ENCODE data around the gene CGB5. TPM values are rescaled to one million over a fixed set of nuclear protein-coding genes. Genes with fewer than 3 reads are reported as not detected.
"Not testable (repeated sequence)": the region's sequence is repeated elsewhere in the genome, so short reads cannot be mapped to it uniquely, and the experiment has no call there.

Gene CGB5
- total RNA-seq, 1 experiment from 2014 or later = 0.16 TPM

DNA sequence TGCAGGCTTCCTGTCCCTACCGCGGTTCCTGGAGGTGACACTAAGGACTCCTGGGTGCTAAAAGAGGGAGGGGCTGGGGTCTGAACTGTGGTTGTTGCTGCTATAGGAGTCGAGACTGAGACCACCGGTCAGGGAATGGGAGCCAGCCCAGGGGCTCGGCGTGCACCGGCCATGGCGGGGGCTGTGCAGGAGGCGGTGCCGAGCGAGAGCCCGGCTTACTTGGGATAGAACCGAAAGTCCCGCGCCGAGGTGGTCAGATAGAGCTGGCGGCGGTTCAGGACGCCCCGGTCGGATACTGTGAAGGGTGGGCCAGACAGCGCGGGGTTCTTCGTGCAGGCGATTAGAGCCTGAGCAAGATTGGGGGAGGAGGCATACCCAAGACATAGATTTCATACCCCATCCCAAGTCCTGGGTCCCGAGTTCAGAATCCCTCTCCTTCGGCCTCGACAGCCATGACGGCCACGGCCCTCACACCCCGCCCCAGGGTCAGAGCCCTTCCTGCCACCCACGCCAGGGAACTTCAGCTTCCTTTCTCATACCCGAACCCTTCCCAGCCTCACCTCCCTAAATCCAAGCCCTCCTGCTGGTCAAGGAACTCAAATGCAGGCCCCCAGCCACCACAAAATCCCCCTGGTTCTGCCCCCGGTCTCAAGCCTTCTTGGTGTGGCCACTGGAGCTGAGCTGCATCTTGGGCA is 13.4 kb downstream of the CGB5 start:
- DNase-seq (ENCODE audit: low read depth) = not testable (repeated sequence)

GRCh38 chr19:49057636-49058234 is 14.1 kb downstream of the CGB5 start, which contains the start of gene CGB7:
Gene CGB7 (minus strand): TSS chr19:49057749. CDS start chr19:49055375, 2,374 bp downstream.
- peak; percentile 60 for DNase-seq (ENCODE audit: low read depth)

GRCh38 chr19:49058562-49058961 is 14.9 kb downstream of the CGB5 start:
- no peak for DNase-seq (ENCODE audit: low read depth)

DNA sequence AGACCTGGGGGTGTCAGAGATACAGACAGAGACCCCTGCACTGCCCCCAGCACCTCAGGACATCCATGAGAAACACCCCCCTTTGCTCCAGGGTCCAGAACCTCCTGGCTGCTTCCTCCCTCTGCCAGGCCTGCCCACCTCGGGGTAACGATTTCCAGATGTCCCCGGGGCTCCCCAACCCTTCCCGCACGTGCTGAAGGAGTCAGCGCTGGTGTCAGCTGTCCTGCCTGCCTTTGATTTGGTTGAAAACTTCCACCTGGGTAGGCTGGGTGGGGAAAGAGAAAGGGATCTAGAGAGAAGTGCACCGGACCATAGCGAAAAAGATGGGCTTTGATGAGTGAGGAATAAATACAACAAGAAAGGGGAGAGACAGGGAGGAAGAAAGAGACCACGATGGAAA is 15.4 kb downstream of the CGB5 start:
- no peak for DNase-seq (ENCODE audit: low read depth)

- DNase-seq (ENCODE audit: low read depth) = no peak
Observed at GRCh38 chr19:49061000-49061399, 17.4 kb downstream of the CGB5 start.

DNA sequence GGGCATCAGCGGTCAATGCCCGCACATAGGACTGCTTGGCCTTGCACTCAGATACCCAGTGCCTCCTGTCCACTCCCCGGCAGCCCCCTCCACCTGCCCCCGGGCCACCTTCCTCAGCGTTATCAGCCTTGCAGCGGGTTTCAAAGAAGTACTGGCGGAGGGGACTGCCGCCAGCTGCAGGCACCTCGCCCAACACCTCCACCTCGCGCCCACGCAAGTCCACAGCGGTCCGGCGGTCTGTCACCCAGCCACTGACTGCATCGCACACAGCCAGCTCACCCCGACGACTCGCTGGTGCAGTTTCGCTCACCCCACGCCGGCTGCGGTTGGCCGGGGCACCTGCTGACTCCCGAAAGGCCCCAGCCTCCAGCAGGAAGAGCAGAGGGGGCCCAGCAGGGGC is 17.8 kb downstream of the CGB5 start:
- no peak for DNase-seq (ENCODE audit: low read depth)

- no peak for DNase-seq (ENCODE audit: low read depth)
Observed at GRCh38 chr19:49064029-49064629, 20.5 kb downstream of the CGB5 start.

- no peak for DNase-seq (ENCODE audit: low read depth)
Observed at GRCh38 chr19:49064768-49065611, 21.3 kb downstream of the CGB5 start, which contains the start of gene NTF4. Gene NTF4 (minus strand): TSS chr19:49064818. CDS start chr19:49061997, 2,821 bp downstream.

DNA sequence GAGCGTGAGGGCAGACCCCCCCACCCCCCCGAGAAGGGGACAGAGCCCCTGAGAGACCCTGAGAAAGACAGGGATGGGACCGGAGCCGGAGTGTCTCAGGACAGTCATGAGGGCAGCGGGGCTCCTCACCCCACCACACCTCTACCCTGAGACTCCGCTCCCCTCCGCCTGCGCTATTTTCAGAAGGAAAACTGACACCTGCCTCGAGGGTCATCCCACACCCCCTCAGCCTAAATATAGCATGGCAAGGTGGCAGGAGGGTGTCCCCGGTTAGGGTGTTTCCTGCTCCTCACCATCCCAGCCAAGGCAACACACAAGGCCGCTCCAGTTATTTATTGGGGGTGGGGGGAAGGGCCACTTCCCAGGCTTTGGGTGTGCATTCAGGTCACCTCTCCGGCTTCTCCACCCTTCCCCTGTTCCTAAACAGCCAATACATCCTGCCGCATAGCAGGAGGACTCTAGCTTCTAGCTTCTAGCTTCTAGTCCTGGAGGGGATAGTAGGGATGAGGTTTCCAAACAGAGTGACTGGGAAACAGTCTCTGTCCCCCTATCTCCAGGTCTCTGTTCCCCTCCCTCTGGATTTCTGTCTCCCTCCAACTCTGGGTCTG is 22.4 kb downstream of the CGB5 start:
- DNase-seq (ENCODE audit: low read depth) = no peak

- DNase-seq (ENCODE audit: low read depth) = no peak
Observed at GRCh38 chr19:49067554-49067953, 23.9 kb downstream of the CGB5 start.

GRCh38 chr19:49069026-49069425 is 25.4 kb downstream of the CGB5 start:
- DNase-seq (ENCODE audit: low read depth) = no peak

DNA sequence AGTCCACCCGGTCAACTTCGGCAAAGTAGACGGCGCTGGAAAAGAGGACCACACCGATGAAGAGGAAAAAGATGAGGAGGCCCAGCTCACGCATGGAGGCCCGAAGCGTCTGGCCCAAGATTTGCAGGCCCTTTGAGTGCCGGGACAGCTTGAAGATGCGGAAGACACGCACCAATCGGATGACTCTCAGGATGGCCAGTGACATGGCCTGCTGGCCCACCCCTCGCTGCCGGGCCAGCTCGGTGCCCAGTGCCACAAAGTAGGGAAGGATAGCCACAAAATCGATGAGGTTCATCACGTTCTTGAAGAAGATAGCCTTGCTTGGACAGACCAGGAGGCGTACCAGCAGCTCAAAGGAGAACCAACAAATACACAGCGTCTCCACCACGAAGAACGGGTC is 26.8 kb downstream of the CGB5 start:
- DNase-seq (ENCODE audit: low read depth) = no peak

- DNase-seq (ENCODE audit: low read depth) = no peak
Observed at GRCh38 chr19:49071860-49072547, 28.4 kb downstream of the CGB5 start.

DNA sequence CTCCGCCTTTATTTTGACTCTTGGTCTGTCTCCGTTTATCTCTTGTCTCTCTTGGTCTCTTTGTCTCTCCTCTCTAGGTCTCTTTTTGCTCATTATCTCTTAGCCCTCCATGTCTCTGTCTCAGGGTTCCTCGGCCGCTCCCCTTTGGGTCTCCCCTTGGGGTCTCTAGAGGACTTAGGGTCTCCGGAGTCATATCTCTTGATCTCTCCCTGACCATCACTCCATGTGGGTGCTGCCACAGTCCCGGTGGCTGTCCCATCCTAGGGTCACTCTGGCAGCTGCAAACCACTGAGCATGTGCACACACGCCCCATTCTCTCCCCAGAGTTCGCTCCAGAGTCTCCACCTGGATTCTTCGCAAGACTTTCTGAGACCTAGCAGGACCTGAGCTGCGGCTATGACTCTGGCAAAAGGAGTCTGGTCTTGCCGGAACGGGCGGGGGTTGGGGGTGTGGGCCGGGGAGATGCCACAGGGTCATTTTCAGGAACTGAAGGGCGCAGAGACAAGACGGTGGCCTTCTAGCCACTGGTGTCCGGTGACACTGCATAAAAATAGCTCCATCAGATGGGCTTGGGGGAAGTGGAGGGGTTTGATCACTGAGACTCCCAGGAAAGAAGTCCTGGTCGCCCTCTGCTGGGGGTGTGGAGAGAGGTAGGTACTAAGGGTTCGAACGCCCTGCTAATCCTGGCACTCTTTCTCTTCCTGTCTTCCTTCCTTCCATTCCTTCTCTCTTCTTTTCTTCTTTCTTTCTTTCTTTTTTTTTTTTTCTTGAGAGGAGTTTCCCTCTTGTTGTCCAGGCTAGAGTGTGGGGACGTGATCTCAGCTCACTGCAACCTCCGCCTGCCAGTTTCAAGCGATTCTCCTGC is 30.1 kb downstream of the CGB5 start:
- peak; percentile 26 for DNase-seq (ENCODE audit: low read depth)

GRCh38 chr19:49074869-49075268 is 31.2 kb downstream of the CGB5 start:
- DNase-seq (ENCODE audit: low read depth) = peak; percentile 51

GRCh38 chr19:49080392-49080791 is 36.7 kb downstream of the CGB5 start:
- no peak for DNase-seq (ENCODE audit: low read depth)

- DNase-seq (ENCODE audit: low read depth) = no peak
Observed at GRCh38 chr19:49081273-49081672, 37.6 kb downstream of the CGB5 start.

GRCh38 chr19:49084206-49085019 is 40.8 kb downstream of the CGB5 start:
- DNase-seq (ENCODE audit: low read depth) = no peak

Measured in HT1080 (cell line).